Endothelial cell of umbilical vein (primary cell): Measurements from ENCODE around the gene CDH2. TPM values are rescaled to one million over a fixed set of nuclear protein-coding genes. Genes with fewer than 3 reads are reported as not detected.

Experiments used
- BruUV-seq: library from RNA; stranded (reverse); fragments of 400-500 nt; replicated peaks from 2 replicates; lab custom pipeline; 2021; lab: Mats Ljungman, UMichigan
- CTCF ChIA-PET: fragments of 300-600, 350-600 bp; sonication (Branson Sonifier 250); formaldehyde crosslinking; loops from one replicate; lab custom pipeline; 2021; ENCODE audit warnings: antibody characterized with exemption, inconsistent platforms; lab: Charles Lee
- POLR2A ChIA-PET: fragments of 300-600, 350-600 bp; sonication (Branson Sonifier 250); formaldehyde crosslinking; loops from one replicate; lab custom pipeline; 2021; ENCODE audit warnings: antibody characterized with exemption, inconsistent platforms; lab: Charles Lee
- DNase-seq: peaks from one replicate; pipeline ENCODE4 v3.0.0-alpha.2; 2011; ENCODE audit warnings: low read depth, low spot score
- FAIRE-seq: peaks from 2 replicates; lab custom pipeline; 2011; peaks lifted over from hg19 to GRCh38; lab: Jason Lieb, UNC
- H2AFZ ChIP-seq: 2 replicates; pipeline ENCODE4 v1.6.0; 2012; ENCODE audit warnings: low read depth, low read length, control low read depth, inconsistent platforms
- H3K27ac ChIP-seq: 2 replicates; pipeline ENCODE4 v1.5.1; 2011; ENCODE audit warnings: low read depth, mild to moderate bottlenecking, control low read depth, low read length, moderate library complexity; ENCODE audit not compliant: insufficient read depth
- H3K27me3 ChIP-seq, 2 experiments: 2 replicates each; pipeline versions ENCODE4 v1.6.0 to v1.6.1; 2011; ENCODE audit warnings: low read length in 2 of 2, mixed read lengths in 1 of 2; ENCODE audit not compliant: control insufficient read depth in 2 of 2, insufficient read depth in 2 of 2
- H3K36me3 ChIP-seq, 2 experiments: 2 replicates in 1 of 2; 3 replicates in 1 of 2; pipeline ENCODE4 v1.5.1; 2011; ENCODE audit warnings: low read length in 2 of 2, mild to moderate bottlenecking in 1 of 2, moderate library complexity in 1 of 2; ENCODE audit not compliant: control insufficient read depth in 2 of 2, insufficient read depth in 2 of 2; ENCODE audit errors: extremely low read depth in 1 of 2
- H3K4me1 ChIP-seq: 3 replicates; pipeline ENCODE4 v1.5.1; 2011; ENCODE audit warnings: mild to moderate bottlenecking, low read length; ENCODE audit not compliant: control insufficient read depth, insufficient read depth; ENCODE audit errors: extremely low read depth
- H3K4me2 ChIP-seq: 2 replicates; pipeline ENCODE4 v1.6.1; 2011; ENCODE audit warnings: low read length, control low read depth, mixed read lengths; ENCODE audit not compliant: insufficient read depth
- H3K4me3 ChIP-seq, 3 experiments: fragments of 200-600 bp in 1 of 3; sonication (generic), shearing (Covaris generic) in 1 of 3; replicated peaks in 1 of 3; 2 replicates each; pipeline ENCODE4 v1.5.1; 2011 to 2016; ENCODE audit warnings: control low read depth in 3 of 3, low read length in 3 of 3, mild to moderate bottlenecking in 2 of 3, inconsistent platforms in 1 of 3, low read depth in 1 of 3, moderate library complexity in 1 of 3; ENCODE audit not compliant: insufficient read depth in 1 of 3
- H3K79me2 ChIP-seq: 2 replicates; pipeline ENCODE4 v1.6.0; 2012; ENCODE audit warnings: low read length, inconsistent platforms; ENCODE audit not compliant: control insufficient read depth, insufficient read depth
- H3K9ac ChIP-seq: replicated peaks from 2 replicates; pipeline ENCODE3; 2011; ENCODE audit warnings: low read length, control low read depth; ENCODE audit not compliant: insufficient read depth; ENCODE audit errors: extremely low read depth
- H3K9me1 ChIP-seq: replicated peaks from 3 replicates; pipeline ENCODE4 v1.6.0; 2011; ENCODE audit warnings: mild to moderate bottlenecking, low read length; ENCODE audit not compliant: control insufficient read depth, insufficient read depth; ENCODE audit errors: extremely low read depth
- H3K9me3 ChIP-seq: replicated peaks from 2 replicates; pipeline ENCODE4 v1.5.1; 2012; ENCODE audit warnings: low read length, inconsistent platforms; ENCODE audit not compliant: control insufficient read depth, insufficient read depth
- H4K20me1 ChIP-seq: replicated peaks from 2 replicates; pipeline ENCODE3; 2011; ENCODE audit warnings: mild to moderate bottlenecking, low read length; ENCODE audit not compliant: control insufficient read depth, insufficient read depth; ENCODE audit errors: extremely low read depth
- EZH2 ChIP-seq: IDR thresholded peaks from 2 replicates; pipeline ENCODE4 v1.6.1; 2012; ENCODE audit warnings: borderline replicate concordance, low read depth, mild to moderate bottlenecking, moderate library complexity, low read length, inconsistent platforms; ENCODE audit not compliant: severe bottlenecking
- FOS ChIP-seq: IDR thresholded peaks from 2 replicates; pipeline ENCODE4 v1.6.1; 2011; ENCODE audit warnings: mild to moderate bottlenecking, low read length, moderate library complexity, borderline replicate concordance; ENCODE audit not compliant: insufficient read depth
- GATA2 ChIP-seq: IDR thresholded peaks from 2 replicates; pipeline ENCODE4 v1.7.0; 2011; ENCODE audit warnings: low read depth, mild to moderate bottlenecking, moderate library complexity, mixed read lengths, low read length; ENCODE audit not compliant: insufficient read length, insufficient read depth
- JUN ChIP-seq: IDR thresholded peaks from 2 replicates; pipeline ENCODE4 v1.6.1; 2011; ENCODE audit warnings: borderline replicate concordance, low read depth; ENCODE audit not compliant: insufficient read length, insufficient read depth
- MAX ChIP-seq: IDR thresholded peaks from 2 replicates; pipeline ENCODE4 v1.6.1; 2011; ENCODE audit not compliant: insufficient read depth, insufficient read length
- MYC ChIP-seq: IDR thresholded peaks from one replicate; pipeline ENCODE4 v1.6.1; 2011; ENCODE audit warnings: mild to moderate bottlenecking, low read depth, low read length
- POLR2A ChIP-seq: IDR thresholded peaks from 2 replicates; pipeline ENCODE4 v1.6.1; 2012; ENCODE audit warnings: low read depth, mild to moderate bottlenecking, control low read depth, low read length
- POLR2AphosphoS5 ChIP-seq: IDR thresholded peaks from 2 replicates; pipeline ENCODE4 v1.6.1; 2012; ENCODE audit warnings: low read depth, mild to moderate bottlenecking, control low read depth, low read length, moderate library complexity; ENCODE audit not compliant: insufficient read depth
- dilution Hi-C: fragments of 300-500 bp; cut with MboI; formaldehyde crosslinking; loops from one replicate; pipeline ENCODE4 v1.15.0; 2019; ENCODE audit warnings: low sequenced_read_pairs; ENCODE audit not compliant: extremely low pct_ligation_motif_present
- intact Hi-C: fragments of 100-400 bp; cut with micrococcal nuclease; formaldehyde crosslinking; loops from one replicate; pipeline ENCODE4 v1.10.0; 2022
- polyA plus RNA-seq, 4 experiments: library from polyadenylated mRNA; depleted of rRNA in 3 of 4; stranded (reverse) in 3 of 4; unstranded in 1 of 4; fragments of >200 nt; gene quantifications; 2 replicates each; pipeline versions ENCODE4 v1.2.1 to v1.2.3, GENCODE V29; 2011 to 2012; ENCODE audit warnings: missing spikeins in 1 of 4
- total RNA-seq: library from RNA; stranded (reverse); gene quantifications from 2 replicates; pipeline ENCODE4 v1.2.3, GENCODE V29; 2021
- TF ChIP-seq, protein P1 (sequence below), 2 donors: IDR thresholded peaks; 1 replicate in 1 of 2; 2 replicates in 1 of 2; pipeline ENCODE4 v1.5.1; 2011; ENCODE audit warnings: low read length in 2 of 2, mild to moderate bottlenecking in 2 of 2, moderate library complexity in 2 of 2, control low read depth in 1 of 2, inconsistent platforms in 1 of 2, low read depth in 1 of 2; ENCODE audit not compliant: insufficient read depth in 1 of 2; ENCODE audit errors: extremely low read depth in 1 of 2

Gene CDH2
- total and polyA plus RNA-seq, 2 donors (not counting 3 experiments of a cell fraction or from before 2014, with no cell fraction given): 37.6 to 59.5 TPM

- Histone ChIP-seq H3K9me1 (no peaks in the 10 kb centered on the region), H3K27ac (no peak overlapping the region), H4K20me1 (no peaks in the 10 kb centered on the region), H3K9ac (no peak overlapping the region), H3K9me3 (no peaks in the 10 kb centered on the region), H3K27me3 (peaks cover 0 to 1% of the 10 kb centered on the region in 2 experiments), H3K4me2 (no peak overlapping the region), H3K4me3 (no peak overlapping the region), H3K4me1 (no peaks in the 10 kb centered on the region), H3K36me3 (no peaks in the 10 kb centered on the region), H3K79me2 (no peaks in the 10 kb centered on the region), H2AFZ (no peak overlapping the region)
- CTCF ChIA-PET: no interaction called here
- TF ChIP-seq POLR2A (no peak), MYC (no peak), JUN (no peak), GATA2 (no peak), MAX (no peak), EZH2 (no peak), FOS (no peak), POLR2AphosphoS5 (no peak)
- TF ChIP-seq, protein P1, sequence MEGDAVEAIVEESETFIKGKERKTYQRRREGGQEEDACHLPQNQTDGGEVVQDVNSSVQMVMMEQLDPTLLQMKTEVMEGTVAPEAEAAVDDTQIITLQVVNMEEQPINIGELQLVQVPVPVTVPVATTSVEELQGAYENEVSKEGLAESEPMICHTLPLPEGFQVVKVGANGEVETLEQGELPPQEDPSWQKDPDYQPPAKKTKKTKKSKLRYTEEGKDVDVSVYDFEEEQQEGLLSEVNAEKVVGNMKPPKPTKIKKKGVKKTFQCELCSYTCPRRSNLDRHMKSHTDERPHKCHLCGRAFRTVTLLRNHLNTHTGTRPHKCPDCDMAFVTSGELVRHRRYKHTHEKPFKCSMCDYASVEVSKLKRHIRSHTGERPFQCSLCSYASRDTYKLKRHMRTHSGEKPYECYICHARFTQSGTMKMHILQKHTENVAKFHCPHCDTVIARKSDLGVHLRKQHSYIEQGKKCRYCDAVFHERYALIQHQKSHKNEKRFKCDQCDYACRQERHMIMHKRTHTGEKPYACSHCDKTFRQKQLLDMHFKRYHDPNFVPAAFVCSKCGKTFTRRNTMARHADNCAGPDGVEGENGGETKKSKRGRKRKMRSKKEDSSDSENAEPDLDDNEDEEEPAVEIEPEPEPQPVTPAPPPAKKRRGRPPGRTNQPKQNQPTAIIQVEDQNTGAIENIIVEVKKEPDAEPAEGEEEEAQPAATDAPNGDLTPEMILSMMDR (IDR thresholded peaks at IDR 0.05; ENCODE audit: extremely low read depth in 1 of 2, insufficient read depth in 1 of 2, low read depth in 1 of 2, low read length in 2 of 2): no peak
- POLR2A ChIA-PET: no interaction called here
- no TSS peak for BruUV-seq
- intact Hi-C loops: no loop called here
- dilution Hi-C loops: no loop called here
- no peak for DNase-seq
- no peak for FAIRE-seq
Observed at GRCh38 chr18:28185121-28185520, 8.2 kb upstream of the CDH2 start.
